ENCODE data around the gene ADCY2.

The ADCY2 gene

GRCh38 chr5:7367780-7368179 lies 28.2 kb upstream of the ADCY2 start:
- no peak for TF ChIP-seq CTCF (IDR thresholded peaks at IDR 0.05; ENCODE audit: control extremely low read depth, extremely low read depth, low read depth, missing control alignments)
- POLR2A ChIA-PET = no interaction called here
- CTCF ChIA-PET = no interaction called here
- DNase-seq (ENCODE audit: extremely low spot score) = no peak

DNA sequence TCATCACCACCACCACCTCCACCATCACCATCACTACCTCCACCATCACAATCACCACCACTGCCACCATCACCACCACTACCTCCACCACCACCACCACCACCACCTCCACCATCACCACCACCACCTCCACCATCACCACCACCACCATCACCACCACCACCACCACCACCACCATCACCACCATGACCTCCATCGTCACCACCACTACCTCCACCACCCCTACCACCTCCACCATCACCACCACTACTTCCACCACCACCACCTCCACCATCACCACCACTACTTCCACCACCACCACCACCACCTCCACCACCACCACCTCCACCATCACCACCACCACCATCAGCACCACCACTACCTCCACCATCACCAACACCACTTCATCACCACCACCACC lies 23.5 kb upstream of the ADCY2 start:
- ChIA-PET POLR2A (no interaction called here), CTCF (no interaction called here)
- TF ChIP-seq CTCF (IDR thresholded peaks at IDR 0.05; ENCODE audit: control extremely low read depth, extremely low read depth, low read depth, missing control alignments) = no peak
- no peak for DNase-seq (ENCODE audit: extremely low spot score)

DNA sequence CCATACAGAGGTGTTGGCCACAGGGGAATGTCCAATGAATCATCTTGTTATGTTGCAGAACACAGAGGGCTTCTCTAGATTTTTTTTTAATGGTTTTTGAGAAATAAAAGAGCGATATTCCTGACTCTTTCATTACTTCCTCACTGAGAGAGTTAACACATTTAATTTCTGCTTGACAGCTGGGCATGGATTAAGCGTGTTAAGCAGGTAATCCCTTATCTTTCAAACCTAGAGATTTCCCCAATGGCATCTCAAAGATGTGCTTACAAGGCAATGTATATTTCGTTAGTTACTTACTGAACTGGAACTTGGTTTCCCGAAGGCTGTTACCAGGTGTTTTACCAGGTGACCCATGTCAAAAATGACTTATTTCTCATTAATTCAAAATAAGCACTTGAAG lies 21.8 kb upstream of the ADCY2 start:
- no peak for TF ChIP-seq CTCF (IDR thresholded peaks at IDR 0.05; ENCODE audit: control extremely low read depth, extremely low read depth, low read depth, missing control alignments)
- DNase-seq (ENCODE audit: extremely low spot score) = no peak
- ChIA-PET CTCF (no interaction called here), POLR2A (no interaction called here)

DNA sequence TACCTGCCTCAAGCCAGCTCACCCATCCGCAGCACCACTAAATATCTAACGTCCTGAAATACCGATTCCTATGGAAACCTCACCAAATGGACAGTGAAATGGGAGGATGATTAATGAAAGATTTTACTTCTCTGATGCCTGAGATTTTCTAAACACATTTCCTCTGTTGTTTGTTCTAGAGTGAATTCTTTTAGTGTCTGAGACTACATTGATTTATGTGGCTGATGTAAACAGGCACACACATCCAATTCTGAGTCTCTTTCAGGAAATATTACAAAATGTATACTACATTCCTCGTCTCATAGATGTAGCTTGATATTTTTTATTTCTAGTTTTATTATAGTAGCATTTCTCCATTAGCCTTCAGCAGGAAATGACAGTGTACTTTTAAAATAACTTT lies 20.5 kb upstream of the ADCY2 start:
- ChIA-PET POLR2A (no interaction called here), CTCF (no interaction called here)
- no peak for TF ChIP-seq CTCF (IDR thresholded peaks at IDR 0.05; ENCODE audit: control extremely low read depth, extremely low read depth, low read depth, missing control alignments)
- DNase-seq (ENCODE audit: extremely low spot score) = no peak

GRCh38 chr5:7376871-7377270 lies 19.1 kb upstream of the ADCY2 start:
- no peak for DNase-seq (ENCODE audit: extremely low spot score)
- no peak for TF ChIP-seq CTCF (IDR thresholded peaks at IDR 0.05; ENCODE audit: control extremely low read depth, extremely low read depth, low read depth, missing control alignments)
- ChIA-PET CTCF (no interaction called here), POLR2A (no interaction called here)

- no peak for TF ChIP-seq CTCF (IDR thresholded peaks at IDR 0.05; ENCODE audit: control extremely low read depth, extremely low read depth, low read depth, missing control alignments)
- ChIA-PET POLR2A (no interaction called here), CTCF (no interaction called here)
- no peak for DNase-seq (ENCODE audit: extremely low spot score)
Observed at GRCh38 chr5:7377761-7378160, 18.2 kb upstream of the ADCY2 start.

DNA sequence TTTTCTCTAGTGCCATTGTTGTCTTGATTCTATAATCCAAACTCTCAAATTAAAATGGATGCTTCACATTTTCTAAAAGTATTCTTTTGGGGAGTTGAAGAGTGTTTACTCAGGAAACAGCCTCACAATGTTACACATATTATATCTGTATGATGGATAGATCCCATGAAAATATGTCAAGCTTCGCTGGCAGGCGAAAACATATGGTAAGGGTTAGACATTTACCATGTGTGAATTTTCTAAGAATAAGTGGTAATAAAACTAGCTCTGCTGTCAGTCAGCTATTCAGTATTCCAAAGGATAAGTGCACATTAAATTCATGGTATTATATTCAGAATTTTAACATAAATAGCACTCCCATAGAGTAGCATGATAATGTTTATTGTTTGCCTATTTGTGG lies 13.3 kb upstream of the ADCY2 start:
- POLR2A ChIA-PET = no interaction called here
- no peak for TF ChIP-seq CTCF (IDR thresholded peaks at IDR 0.05; ENCODE audit: control extremely low read depth, extremely low read depth, low read depth, missing control alignments)
- CTCF ChIA-PET = interaction anchor here (0.8 to 1.2 kb wide), 2 partner anchors 10 to 16 kb away, joined by 3 read pairs; no protein-coding TSS in a partner anchor
- no peak for DNase-seq (ENCODE audit: extremely low spot score)
